ENCODE measurements around the gene TTLL8. TPM values are rescaled to one million over a fixed set of nuclear protein-coding genes. Genes with fewer than 3 reads are reported as not detected.

The TTLL8 gene
- total RNA-seq, result not detected

- H3K27me3 ChIP-seq, result peaks cover 20% of the 10 kb centered on the region
- intact Hi-C loops (cut with DNase I), result no loop called here
- no peak within 1 kb of the TSS for H3K4me3 ChIP-seq
Observed at GRCh38 chr22:50058061-50058905, at the start of gene TTLL8. Gene TTLL8 (minus strand): TSS chr22:50058298.

DNA sequence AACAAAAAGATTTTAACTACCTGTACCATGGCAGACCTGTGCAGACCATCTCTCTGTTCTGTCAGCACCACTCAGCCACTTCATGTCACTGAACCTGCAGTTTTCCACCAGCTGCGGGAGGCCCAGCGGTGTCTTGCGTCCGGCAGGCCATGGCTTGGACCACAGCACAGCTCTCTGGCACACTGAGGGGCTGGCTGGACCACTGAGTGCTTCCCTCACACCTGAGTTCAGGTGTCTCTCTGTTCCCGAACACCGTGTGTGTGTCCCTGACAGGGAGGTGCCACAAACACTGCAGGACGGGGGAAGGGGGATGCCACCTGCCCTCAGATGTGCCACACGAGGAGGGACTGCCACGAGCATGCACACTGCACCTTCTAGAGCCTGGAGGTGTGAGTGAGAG lies 49.4 kb upstream of the TTLL8 start:
- intact Hi-C loops (cut with DNase I), result no loop called here
- Histone ChIP-seq H3K27ac (no peak overlapping the region), H3K4me3 (no peak overlapping the region), H3K4me1 (no peaks in the 10 kb centered on the region), H3K9ac (ENCODE audit: low read depth in 2 of 2, low read length in 2 of 2) (no peak overlapping the region), H3K36me3 (no peaks in the 10 kb centered on the region), H3K27me3 (no peaks in the 10 kb centered on the region), H3K9me3 (no peaks in the 10 kb centered on the region)
- DNase-seq, result no peak
- TF ChIP-seq, protein P1, sequence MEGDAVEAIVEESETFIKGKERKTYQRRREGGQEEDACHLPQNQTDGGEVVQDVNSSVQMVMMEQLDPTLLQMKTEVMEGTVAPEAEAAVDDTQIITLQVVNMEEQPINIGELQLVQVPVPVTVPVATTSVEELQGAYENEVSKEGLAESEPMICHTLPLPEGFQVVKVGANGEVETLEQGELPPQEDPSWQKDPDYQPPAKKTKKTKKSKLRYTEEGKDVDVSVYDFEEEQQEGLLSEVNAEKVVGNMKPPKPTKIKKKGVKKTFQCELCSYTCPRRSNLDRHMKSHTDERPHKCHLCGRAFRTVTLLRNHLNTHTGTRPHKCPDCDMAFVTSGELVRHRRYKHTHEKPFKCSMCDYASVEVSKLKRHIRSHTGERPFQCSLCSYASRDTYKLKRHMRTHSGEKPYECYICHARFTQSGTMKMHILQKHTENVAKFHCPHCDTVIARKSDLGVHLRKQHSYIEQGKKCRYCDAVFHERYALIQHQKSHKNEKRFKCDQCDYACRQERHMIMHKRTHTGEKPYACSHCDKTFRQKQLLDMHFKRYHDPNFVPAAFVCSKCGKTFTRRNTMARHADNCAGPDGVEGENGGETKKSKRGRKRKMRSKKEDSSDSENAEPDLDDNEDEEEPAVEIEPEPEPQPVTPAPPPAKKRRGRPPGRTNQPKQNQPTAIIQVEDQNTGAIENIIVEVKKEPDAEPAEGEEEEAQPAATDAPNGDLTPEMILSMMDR (IDR thresholded peaks at IDR 0.05), result no peak

More at GRCh38 chr22:50058061-50058905, at the start of gene TTLL8:
- H3K9me3 ChIP-seq, result no peaks in the 10 kb centered on the region
- H3K36me3 ChIP-seq, result no peaks in the 10 kb centered on the region
- no peak within 1 kb of the TSS for H3K27ac ChIP-seq
- TF ChIP-seq, protein P1 (IDR thresholded peaks at IDR 0.05), result no peak
- no peaks in the 10 kb centered on the region for H3K4me1 ChIP-seq
- DNase-seq, result no peak
- no peak within 1 kb of the TSS for H3K9ac ChIP-seq (ENCODE audit: low read depth in 2 of 2, low read length in 2 of 2)

DNA sequence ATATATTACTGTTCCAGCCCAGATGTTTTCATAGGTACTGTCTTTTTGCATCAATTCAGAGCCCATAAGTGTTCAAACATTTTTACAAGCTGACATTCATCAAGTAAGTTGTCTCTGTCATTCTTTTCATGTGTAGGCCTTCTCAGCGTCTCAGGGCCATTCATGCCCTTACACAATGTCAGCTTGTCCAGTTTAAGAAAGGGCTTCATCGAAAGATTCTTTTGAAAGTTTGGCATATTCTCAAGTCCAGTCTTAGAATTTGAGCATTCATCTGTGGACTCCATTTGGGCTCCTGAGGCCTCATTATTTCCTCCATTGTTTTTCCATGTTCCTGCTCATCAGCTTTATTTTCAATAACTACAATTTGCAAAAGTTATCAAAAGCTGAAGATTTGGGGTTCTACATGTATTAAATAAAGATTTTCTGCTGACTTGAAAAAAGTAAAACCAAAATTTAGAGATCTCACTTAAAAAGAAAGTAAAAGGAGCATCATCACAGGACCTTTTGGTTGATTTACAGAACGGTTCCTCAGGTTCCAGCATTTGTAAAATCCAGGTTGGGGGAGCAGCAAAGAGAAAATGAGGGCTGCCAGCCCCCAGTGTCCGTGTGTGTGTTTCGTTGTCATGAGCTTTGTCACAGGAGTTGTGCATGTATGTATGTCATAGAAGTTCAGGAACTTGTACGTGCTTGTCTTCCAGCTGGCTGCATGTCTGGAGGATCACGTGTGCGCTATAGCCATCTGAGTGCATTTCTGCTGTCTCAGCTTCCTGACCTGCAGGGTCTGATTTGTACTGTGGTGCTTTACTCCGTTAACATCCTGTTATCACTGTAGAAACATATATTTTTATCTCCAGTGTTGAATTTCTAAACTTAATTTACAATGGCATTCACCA lies 47.4 kb upstream of the TTLL8 start:
- Histone ChIP-seq H3K9ac (ENCODE audit: low read depth in 2 of 2, low read length in 2 of 2) (no peak overlapping the region), H3K4me1 (no peaks in the 10 kb centered on the region), H3K4me3 (no peak overlapping the region), H3K36me3 (no peaks in the 10 kb centered on the region), H3K9me3 (no peaks in the 10 kb centered on the region), H3K27ac (no peak overlapping the region), H3K27me3 (no peaks in the 10 kb centered on the region)
- intact Hi-C loops (cut with DNase I), result no loop called here
- TF ChIP-seq, protein P1 (IDR thresholded peaks at IDR 0.05), result no peak
- no peak for DNase-seq

GRCh38 chr22:50104141-50104544 lies 46.0 kb upstream of the TTLL8 start:
- intact Hi-C loops (cut with DNase I), result no loop called here
- no peak overlapping the region for H3K9ac ChIP-seq (ENCODE audit: low read depth in 2 of 2, low read length in 2 of 2)
- H3K4me3 ChIP-seq, result no peak overlapping the region
- H3K36me3 ChIP-seq, result no peaks in the 10 kb centered on the region
- H3K27ac ChIP-seq, result no peak overlapping the region
- H3K27me3 ChIP-seq, result no peaks in the 10 kb centered on the region
- no peak for DNase-seq
- no peaks in the 10 kb centered on the region for H3K9me3 ChIP-seq
- no peaks in the 10 kb centered on the region for H3K4me1 ChIP-seq
- TF ChIP-seq, protein P1 (IDR thresholded peaks at IDR 0.05), result no peak

DNA sequence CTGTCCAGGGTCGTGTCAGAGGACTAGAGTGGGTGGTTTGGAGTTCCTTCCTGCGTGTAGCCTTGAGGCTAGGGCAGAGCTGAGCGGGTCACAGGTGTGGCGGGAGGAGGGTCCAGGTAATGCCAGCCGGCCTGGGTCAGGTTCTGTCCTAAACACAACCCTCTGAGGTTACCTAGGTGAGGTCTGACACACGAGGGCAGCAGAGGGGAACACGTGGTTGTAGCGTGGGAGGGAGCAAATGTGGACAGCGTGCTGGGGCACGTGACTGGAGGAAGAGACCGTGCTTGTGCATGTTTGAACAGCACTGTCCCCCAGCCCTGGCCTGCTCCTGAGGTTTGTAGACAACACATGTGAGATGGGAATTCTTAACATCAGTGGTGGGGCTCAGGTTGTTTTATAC lies 44.8 kb upstream of the TTLL8 start:
- no peaks in the 10 kb centered on the region for H3K4me1 ChIP-seq
- no peak overlapping the region for H3K4me3 ChIP-seq
- no peaks in the 10 kb centered on the region for H3K9me3 ChIP-seq
- no peaks in the 10 kb centered on the region for H3K36me3 ChIP-seq
- no peak overlapping the region for H3K27ac ChIP-seq
- H3K9ac ChIP-seq (ENCODE audit: low read depth in 2 of 2, low read length in 2 of 2), result no peak overlapping the region
- DNase-seq, result no peak
- TF ChIP-seq, protein P1 (IDR thresholded peaks at IDR 0.05), result no peak
- no peaks in the 10 kb centered on the region for H3K27me3 ChIP-seq
- intact Hi-C loops (cut with DNase I), result no loop called here
